IgD-negative memory B cell (primary cell): ENCODE results near the gene ABCC3. TPM values are rescaled to one million over a fixed set of nuclear protein-coding genes. Genes with fewer than 3 reads are reported as not detected.
"Not testable (repeated sequence)": the region's sequence is repeated elsewhere in the genome, so short reads cannot be mapped to it uniquely, and the experiment has no call there.

Experiments used
- H3K27ac Mint-ChIP-seq, 3 donors: one replicate each; pipeline ENCODE4 v1.8.0; 2020 to 2022; ENCODE audit warnings: mild to moderate bottlenecking in 3 of 3, mixed read lengths in 3 of 3, moderate library complexity in 1 of 3
- H3K27me3 Mint-ChIP-seq: one replicate; pipeline ENCODE4 v1.8.0; 2021; ENCODE audit warnings: mixed read lengths
- H3K36me3 Mint-ChIP-seq: one replicate; pipeline ENCODE4 v1.8.0; 2020; ENCODE audit warnings: mild to moderate bottlenecking, mixed read lengths
- H3K4me1 Mint-ChIP-seq, 3 donors: one replicate each; pipeline ENCODE4 v1.8.0; 2020 to 2022; ENCODE audit warnings: mixed read lengths in 3 of 3, mild to moderate bottlenecking in 1 of 3
- H3K4me3 Mint-ChIP-seq, 4 donors: one replicate each; pipeline ENCODE4 v1.8.0; 2020 to 2022; ENCODE audit warnings: mild to moderate bottlenecking in 4 of 4, mixed read lengths in 4 of 4, moderate library complexity in 3 of 4
- H3K9me3 Mint-ChIP-seq, 3 donors: one replicate each; pipeline ENCODE4 v1.8.0; 2020 to 2021; ENCODE audit warnings: mixed read lengths in 3 of 3, mild to moderate bottlenecking in 1 of 3
- polyA plus RNA-seq: library from polyadenylated mRNA; unstranded; fragments of 300-500 nt; fragmentation: Illumina TruSeq; gene quantifications from one replicate; pipeline ENCODE4 v1.2.3, GENCODE V29; 2021

The ABCC3 gene
- polyA plus RNA-seq, 1 donor from 2014 or later = 0.91 TPM

- Mint-ChIP-seq H3K4me3 (no peak overlapping the region), H3K9me3 (no peaks in the 10 kb centered on the region), H3K36me3 (peaks cover 2% of the 10 kb centered on the region), H3K4me1 (peaks cover 0 to 3% (median 0%) of the 10 kb centered on the region in 3 donors), H3K27me3 (no peaks in the 10 kb centered on the region), H3K27ac (peak overlapping the region in 1 of 3 donors; percentile 77)
Measured at GRCh38 chr17:50691550-50692447, 57.1 kb downstream of the ABCC3 start.

GRCh38 chr17:50692448-50693035, 57.9 kb downstream of the ABCC3 start:
- no peak overlapping the region for H3K4me3 Mint-ChIP-seq
- peaks cover 0 to 5% (median 1%) of the 10 kb centered on the region in 3 donors for H3K4me1 Mint-ChIP-seq
- peaks cover 5% of the 10 kb centered on the region for H3K36me3 Mint-ChIP-seq
- no peak overlapping the region for H3K27ac Mint-ChIP-seq
- no peaks in the 10 kb centered on the region for H3K27me3 Mint-ChIP-seq
- no peaks in the 10 kb centered on the region for H3K9me3 Mint-ChIP-seq

GRCh38 chr17:50693036-50693682, 58.5 kb downstream of the ABCC3 start:
- peaks cover 5% of the 10 kb centered on the region for H3K36me3 Mint-ChIP-seq
- no peak overlapping the region for H3K27ac Mint-ChIP-seq
- H3K27me3 Mint-ChIP-seq = no peaks in the 10 kb centered on the region
- peaks cover 0 to 5% (median 1%) of the 10 kb centered on the region in 3 donors for H3K4me1 Mint-ChIP-seq
- no peak overlapping the region for H3K4me3 Mint-ChIP-seq
- no peaks in the 10 kb centered on the region for H3K9me3 Mint-ChIP-seq

GRCh38 chr17:50696365-50696879, 61.7 kb downstream of the ABCC3 start:
- Mint-ChIP-seq H3K36me3 (peaks cover 5% of the 10 kb centered on the region), H3K9me3 (no peaks in the 10 kb centered on the region), H3K27ac (peak overlapping the region in 1 of 3 donors; percentile 86), H3K27me3 (no peaks in the 10 kb centered on the region), H3K4me1 (peaks cover 5 to 11% (median 5%) of the 10 kb centered on the region in 3 donors), H3K4me3 (no peak overlapping the region)

GRCh38 chr17:50697062-50697461, 62.4 kb downstream of the ABCC3 start:
- Mint-ChIP-seq H3K36me3 (peaks cover 5% of the 10 kb centered on the region), H3K27ac (peak overlapping the region in 1 of 3 donors; percentile 45), H3K27me3 (no peaks in the 10 kb centered on the region), H3K4me3 (no peak overlapping the region), H3K4me1 (peaks cover 6 to 14% (median 10%) of the 10 kb centered on the region in 3 donors), H3K9me3 (no peaks in the 10 kb centered on the region)

- no peaks in the 10 kb centered on the region for H3K9me3 Mint-ChIP-seq
- H3K36me3 Mint-ChIP-seq = peaks cover 5% of the 10 kb centered on the region
- no peaks in the 10 kb centered on the region for H3K27me3 Mint-ChIP-seq
- H3K27ac Mint-ChIP-seq = peak overlapping the region in 2 of 3 donors; percentile 31 to 45
- peaks cover 8 to 16% (median 10%) of the 10 kb centered on the region in 3 donors for H3K4me1 Mint-ChIP-seq
- no peak overlapping the region for H3K4me3 Mint-ChIP-seq
Measured at GRCh38 chr17:50697663-50698272, 63.1 kb downstream of the ABCC3 start.

- Mint-ChIP-seq H3K4me3 (no peak overlapping the region), H3K27me3 (no peaks in the 10 kb centered on the region), H3K9me3 (no peaks in the 10 kb centered on the region), H3K4me1 (peaks cover 14 to 27% (median 15%) of the 10 kb centered on the region in 3 donors), H3K36me3 (peaks cover 9% of the 10 kb centered on the region), H3K27ac (no peak overlapping the region)
Measured at GRCh38 chr17:50699410-50699809, 64.7 kb downstream of the ABCC3 start.

- H3K4me3 Mint-ChIP-seq = peak overlapping the region in 1 of 4 donors; percentile 44
- H3K27ac Mint-ChIP-seq = peak overlapping the region in 1 of 3 donors; percentile 76
- no peaks in the 10 kb centered on the region for H3K9me3 Mint-ChIP-seq
- peaks cover 4% of the 10 kb centered on the region for H3K36me3 Mint-ChIP-seq
- H3K27me3 Mint-ChIP-seq = no peaks in the 10 kb centered on the region
- H3K4me1 Mint-ChIP-seq = peaks cover 20 to 37% (median 24%) of the 10 kb centered on the region in 3 donors
Measured at GRCh38 chr17:50703162-50703561, 68.5 kb downstream of the ABCC3 start.

- Mint-ChIP-seq H3K9me3 (no peaks in the 10 kb centered on the region), H3K4me1 (peaks cover 23 to 35% (median 23%) of the 10 kb centered on the region in 3 donors), H3K4me3 (peak within 1 kb of the TSS; percentile 87 to 95 (median 93)), H3K27me3 (no peaks in the 10 kb centered on the region), H3K27ac (peak within 1 kb of the TSS; percentile 91 to 98 (median 98)), H3K36me3 (peaks cover 4% of the 10 kb centered on the region)
Measured at GRCh38 chr17:50707289-50708049, 72.8 kb downstream of the ABCC3 start, which contains the start of gene ANKRD40. Gene ANKRD40, minus strand, starts transcription at chr17:50707914. Its CDS starts 260 bp downstream, at chr17:50707654.

- Mint-ChIP-seq H3K27me3 (no peaks in the 10 kb centered on the region), H3K4me3 (peak overlapping the region; percentile 87 to 95 (median 92)), H3K27ac (peak overlapping the region; percentile 91 to 98 (median 98)), H3K9me3 (no peaks in the 10 kb centered on the region), H3K4me1 (peaks cover 20 to 33% (median 20%) of the 10 kb centered on the region in 3 donors), H3K36me3 (peaks cover 2% of the 10 kb centered on the region)
Measured at GRCh38 chr17:50708050-50709000, 73.6 kb downstream of the ABCC3 start.

- Mint-ChIP-seq H3K4me1 (peaks cover 15 to 25% (median 18%) of the 10 kb centered on the region in 3 donors), H3K27ac (peak overlapping the region in 2 of 3 donors; percentile 91 to 98), H3K4me3 (peak overlapping the region in 2 of 4 donors; percentile 87 to 94)
- not testable (repeated sequence) for H3K36me3 Mint-ChIP-seq, H3K9me3 Mint-ChIP-seq, H3K27me3 Mint-ChIP-seq
Measured at GRCh38 chr17:50709053-50709452, 74.4 kb downstream of the ABCC3 start.

GRCh38 chr17:50710025-50710424, 75.3 kb downstream of the ABCC3 start:
- Mint-ChIP-seq H3K27ac (peak overlapping the region; percentile 17 to 91 (median 73)), H3K4me3 (peak overlapping the region in 2 of 4 donors; percentile 31 to 76), H3K36me3 (no peaks in the 10 kb centered on the region)

GRCh38 chr17:50710650-50711049, 76.0 kb downstream of the ABCC3 start:
- Mint-ChIP-seq H3K4me1 (peaks cover 14 to 21% (median 14%) of the 10 kb centered on the region in 3 donors), H3K27me3 (no peaks in the 10 kb centered on the region), H3K27ac (peak overlapping the region in 2 of 3 donors; percentile 73 to 91), H3K4me3 (peak overlapping the region in 2 of 4 donors; percentile 21 to 37), H3K36me3 (no peaks in the 10 kb centered on the region), H3K9me3 (no peaks in the 10 kb centered on the region)

More at GRCh38 chr17:50710025-50710424, 75.3 kb downstream of the ABCC3 start:
- Mint-ChIP-seq H3K27me3 (no peaks in the 10 kb centered on the region), H3K4me1 (peaks cover 15 to 23% (median 17%) of the 10 kb centered on the region in 3 donors), H3K9me3 (no peaks in the 10 kb centered on the region)
